Smooth muscle cell (in vitro differentiated cells): ENCODE results near the gene RAPGEF6. TPM values are rescaled to one million over a fixed set of nuclear protein-coding genes. Genes with fewer than 3 reads are reported as not detected.
"Not testable (repeated sequence)": the region's sequence is repeated elsewhere in the genome, so short reads cannot be mapped to it uniquely, and the experiment has no call there.

Source experiments
- DNase-seq: peaks from one replicate; lab custom pipeline; 2025; ENCODE audit not compliant: unreplicated experiment; lab: John Stamatoyannopoulos, UW
- H2AFZ ChIP-seq: fragments of 200-600 bp; sonication (generic); 2 replicates; pipeline ENCODE4 v1.6.0; 2016; ENCODE audit warnings: antibody characterized with exemption, low read depth, mild to moderate bottlenecking
- H3F3A ChIP-seq: fragments of 200-600 bp; sonication (generic); 2 replicates; pipeline ENCODE4 v1.6.0; 2017; ENCODE audit warnings: antibody characterized with exemption, low read depth
- H3K27ac ChIP-seq: fragments of 200-600 bp; sonication (generic); 2 replicates; pipeline ENCODE4 v1.5.1; 2016; ENCODE audit warnings: low read depth, mild to moderate bottlenecking
- H3K27me3 ChIP-seq: fragments of 200-600 bp; sonication (generic); 2 replicates; pipeline ENCODE4 v1.6.1; 2016; ENCODE audit warnings: low read depth, mild to moderate bottlenecking
- H3K36me3 ChIP-seq: fragments of 200-600 bp; sonication (generic); 2 replicates; pipeline ENCODE4 v1.5.1; 2016; ENCODE audit warnings: low read depth
- H3K4me1 ChIP-seq: fragments of 200-600 bp; sonication (generic); 2 replicates; pipeline ENCODE4 v1.5.1; 2016; ENCODE audit warnings: low read depth
- H3K4me2 ChIP-seq: fragments of 200-600 bp; sonication (generic); 2 replicates; pipeline ENCODE4 v1.6.0; 2016; ENCODE audit warnings: mild to moderate bottlenecking
- H3K4me3 ChIP-seq: fragments of 200-600 bp; sonication (generic); 2 replicates; pipeline ENCODE4 v1.5.1; 2016; ENCODE audit warnings: mild to moderate bottlenecking
- H3K79me2 ChIP-seq: fragments of 200-600 bp; sonication (generic); 2 replicates; pipeline ENCODE4 v1.6.0; 2016; ENCODE audit warnings: low read depth, mild to moderate bottlenecking
- H3K9ac ChIP-seq: fragments of 200-600 bp; sonication (generic); 2 replicates; pipeline ENCODE4 v1.6.0; 2016; ENCODE audit warnings: low read depth
- H3K9me3 ChIP-seq: fragments of 200-600 bp; sonication (generic); replicated peaks from 2 replicates; pipeline ENCODE4 v1.5.1; 2016; ENCODE audit warnings: low read depth
- H4K20me1 ChIP-seq: fragments of 200-600 bp; sonication (generic); 2 replicates; pipeline ENCODE4 v1.6.0; 2016; ENCODE audit warnings: low read depth
- WGBS: methylation state at CpG from one replicate; pipeline ENCODE4 v1.1.7; 2016; ENCODE audit warnings: low lambda C conversion rate; 5-methylcytosine and 5-hydroxymethylcytosine counted together
- polyA plus RNA-seq: library from polyadenylated mRNA; unstranded; fragments of >200 nt; fragmentation: Nextera tagmentation; extraction: Ambion mirVana; gene quantifications from 2 replicates; pipeline ENCODE4 v1.2.1, GENCODE V29; 2016
- total RNA-seq: library from RNA; depleted of rRNA; stranded (reverse); fragments of >200 nt; gene quantifications from 2 replicates; pipeline ENCODE4 v1.2.3, GENCODE V29; 2014
- TF ChIP-seq, protein P1 (sequence below): fragments of 200-600 bp; sonication (generic); IDR thresholded peaks from 2 replicates; pipeline ENCODE4 v1.5.1; 2017; ENCODE audit warnings: borderline replicate concordance, mild to moderate bottlenecking, antibody characterized with exemption; ENCODE audit not compliant: insufficient read depth, poor library complexity, severe bottlenecking

RAPGEF6 gene
- total and polyA plus RNA-seq, 2 experiments from 2014 or later, result 1.9 to 13.3 TPM

DNA sequence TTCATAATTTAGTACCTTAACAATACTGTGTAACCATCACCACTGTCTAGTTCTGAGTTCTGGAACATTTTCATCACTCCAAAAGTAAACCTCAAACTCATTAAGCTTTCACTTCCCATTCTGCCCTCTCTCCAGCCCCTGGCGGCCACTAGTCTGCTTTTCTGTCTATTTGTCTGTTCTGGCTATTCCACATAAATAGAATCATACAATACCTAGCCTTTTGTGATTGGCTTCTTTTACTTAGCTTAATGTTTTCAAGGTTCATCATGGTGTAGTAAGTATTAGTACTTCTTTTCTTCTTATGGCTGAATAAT, 138.7 kb downstream of the RAPGEF6 start:
- H3K9ac ChIP-seq, result no peak overlapping the region
- TF ChIP-seq, protein P1, sequence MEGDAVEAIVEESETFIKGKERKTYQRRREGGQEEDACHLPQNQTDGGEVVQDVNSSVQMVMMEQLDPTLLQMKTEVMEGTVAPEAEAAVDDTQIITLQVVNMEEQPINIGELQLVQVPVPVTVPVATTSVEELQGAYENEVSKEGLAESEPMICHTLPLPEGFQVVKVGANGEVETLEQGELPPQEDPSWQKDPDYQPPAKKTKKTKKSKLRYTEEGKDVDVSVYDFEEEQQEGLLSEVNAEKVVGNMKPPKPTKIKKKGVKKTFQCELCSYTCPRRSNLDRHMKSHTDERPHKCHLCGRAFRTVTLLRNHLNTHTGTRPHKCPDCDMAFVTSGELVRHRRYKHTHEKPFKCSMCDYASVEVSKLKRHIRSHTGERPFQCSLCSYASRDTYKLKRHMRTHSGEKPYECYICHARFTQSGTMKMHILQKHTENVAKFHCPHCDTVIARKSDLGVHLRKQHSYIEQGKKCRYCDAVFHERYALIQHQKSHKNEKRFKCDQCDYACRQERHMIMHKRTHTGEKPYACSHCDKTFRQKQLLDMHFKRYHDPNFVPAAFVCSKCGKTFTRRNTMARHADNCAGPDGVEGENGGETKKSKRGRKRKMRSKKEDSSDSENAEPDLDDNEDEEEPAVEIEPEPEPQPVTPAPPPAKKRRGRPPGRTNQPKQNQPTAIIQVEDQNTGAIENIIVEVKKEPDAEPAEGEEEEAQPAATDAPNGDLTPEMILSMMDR, result no peak
- H3K27ac ChIP-seq, result no peak overlapping the region
- H3K4me3 ChIP-seq, result no peak overlapping the region
- no peaks in the 10 kb centered on the region for H3K27me3 ChIP-seq
- H4K20me1 ChIP-seq, result no peaks in the 10 kb centered on the region
- H3K4me2 ChIP-seq, result no peak overlapping the region
- no peaks in the 10 kb centered on the region for H3K79me2 ChIP-seq
- WGBS, result 95% methylated on average over 1 of the region's 1 CpG
- no peaks in the 10 kb centered on the region for H3K4me1 ChIP-seq
- no peaks in the 10 kb centered on the region for H3K36me3 ChIP-seq
- H3F3A ChIP-seq, result no peaks in the 10 kb centered on the region
- no peak overlapping the region for H2AFZ ChIP-seq
- no peaks in the 10 kb centered on the region for H3K9me3 ChIP-seq
- no peak for DNase-seq

DNA sequence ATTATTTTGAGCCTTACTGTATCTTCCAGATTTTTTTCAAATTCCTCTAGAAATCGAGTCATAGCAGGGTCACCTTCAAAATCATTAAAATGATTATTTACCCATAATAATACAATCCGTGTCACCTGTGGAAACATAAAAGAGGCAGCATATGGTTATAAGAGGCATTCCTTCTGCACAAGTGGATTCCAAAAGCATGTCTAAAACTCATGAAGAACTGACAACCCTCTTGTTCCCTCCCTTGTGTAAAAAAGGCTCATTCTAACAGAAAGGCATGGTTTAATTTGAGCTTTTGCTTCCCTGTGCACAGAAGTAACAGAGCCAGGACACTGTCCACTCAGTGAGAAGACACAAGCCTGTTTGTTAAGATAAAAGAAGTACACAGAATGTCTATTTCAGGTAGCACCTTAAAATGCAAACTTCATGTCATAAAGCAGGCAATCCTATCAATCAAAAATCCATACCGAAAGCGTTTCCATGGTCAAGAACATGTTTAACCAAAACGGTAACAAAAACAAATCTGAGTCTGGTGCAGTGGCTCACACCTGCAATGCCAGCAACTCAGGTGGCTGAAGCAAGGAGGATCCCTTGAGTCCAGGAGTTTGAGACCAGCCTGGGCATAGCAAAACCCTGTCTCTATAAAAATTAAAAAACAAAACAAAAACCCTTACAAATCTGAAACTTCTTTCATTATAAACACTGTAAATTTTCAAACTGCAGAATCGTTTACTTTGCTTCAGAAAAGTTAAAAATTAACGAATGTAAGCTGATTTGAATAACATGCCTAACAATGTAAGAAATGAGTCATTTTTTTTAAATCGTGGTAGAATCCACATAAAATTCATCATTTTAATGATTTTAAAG, 139.3 kb downstream of the RAPGEF6 start:
- 96% methylated on average over 8 of the region's 8 CpGs for WGBS
- TF ChIP-seq, protein P1, result no peak
- no peak overlapping the region for H3K27ac ChIP-seq
- H3K4me3 ChIP-seq, result no peak overlapping the region
- no peaks in the 10 kb centered on the region for H3K79me2 ChIP-seq
- no peaks in the 10 kb centered on the region for H4K20me1 ChIP-seq
- H3K9ac ChIP-seq, result no peak overlapping the region
- H3K4me1 ChIP-seq, result no peaks in the 10 kb centered on the region
- no peaks in the 10 kb centered on the region for H3K9me3 ChIP-seq
- DNase-seq, result no peak
- H3K27me3 ChIP-seq, result no peaks in the 10 kb centered on the region
- H3F3A ChIP-seq, result no peaks in the 10 kb centered on the region
- H2AFZ ChIP-seq, result no peak overlapping the region
- no peaks in the 10 kb centered on the region for H3K36me3 ChIP-seq
- no peak overlapping the region for H3K4me2 ChIP-seq

DNA sequence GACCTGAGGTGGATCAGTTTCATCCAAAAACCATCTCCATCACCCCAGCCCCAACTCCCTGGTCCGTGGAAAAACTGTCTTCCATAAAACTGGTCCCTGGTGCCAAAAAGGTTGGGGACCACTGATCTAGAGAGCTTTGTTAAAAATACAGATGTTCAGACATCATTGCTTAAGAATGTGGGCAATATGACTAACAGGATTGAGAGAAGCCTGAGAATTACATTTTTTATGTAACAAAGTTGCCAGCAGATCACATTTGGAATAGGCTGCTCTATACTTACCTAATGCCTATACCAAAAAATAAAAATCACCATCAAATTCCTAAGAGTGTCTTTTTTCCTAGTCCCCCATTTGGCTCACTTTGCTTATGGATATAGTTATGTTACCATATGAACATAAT, 143.3 kb downstream of the RAPGEF6 start:
- H2AFZ ChIP-seq, result no peak overlapping the region
- H4K20me1 ChIP-seq, result no peaks in the 10 kb centered on the region
- WGBS, result 96% methylated on average over 1 of the region's 1 CpG
- no peak overlapping the region for H3K4me2 ChIP-seq
- TF ChIP-seq, protein P1, result no peak
- no peak for DNase-seq
- no peak overlapping the region for H3K27ac ChIP-seq
- H3K27me3 ChIP-seq, result no peaks in the 10 kb centered on the region
- no peak overlapping the region for H3K4me3 ChIP-seq
- H3F3A ChIP-seq, result no peaks in the 10 kb centered on the region
- H3K36me3 ChIP-seq, result peaks cover 11% of the 10 kb centered on the region
- H3K9ac ChIP-seq, result no peak overlapping the region
- no peaks in the 10 kb centered on the region for H3K9me3 ChIP-seq
- H3K79me2 ChIP-seq, result no peaks in the 10 kb centered on the region
- no peaks in the 10 kb centered on the region for H3K4me1 ChIP-seq

DNA sequence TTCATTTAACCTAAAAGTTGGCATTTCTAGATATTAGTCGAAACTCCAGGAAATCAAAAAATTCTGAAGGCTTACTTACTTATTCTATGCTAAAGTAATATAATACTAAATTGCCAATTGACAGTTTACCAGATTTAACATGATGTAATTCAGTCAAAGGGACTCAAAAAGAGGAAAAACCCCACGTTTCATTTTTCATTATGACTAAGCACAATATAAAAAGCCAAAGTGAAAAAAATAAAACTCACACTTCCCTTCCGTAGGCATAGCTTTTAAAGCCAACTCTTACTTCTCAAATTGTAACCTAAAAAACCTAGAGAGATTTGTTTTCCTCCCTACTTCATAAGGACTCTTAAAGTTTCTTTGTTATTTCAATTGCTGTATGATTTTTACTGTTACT, 146.6 kb downstream of the RAPGEF6 start:
- no peaks in the 10 kb centered on the region for H3F3A ChIP-seq
- TF ChIP-seq, protein P1, result no peak
- no peak overlapping the region for H3K9ac ChIP-seq
- DNase-seq, result no peak
- no peak overlapping the region for H2AFZ ChIP-seq
- no peaks in the 10 kb centered on the region for H3K4me1 ChIP-seq
- H3K36me3 ChIP-seq, result peaks cover 11% of the 10 kb centered on the region
- no peak overlapping the region for H3K4me3 ChIP-seq
- no peak overlapping the region for H3K4me2 ChIP-seq
- no peaks in the 10 kb centered on the region for H3K9me3 ChIP-seq
- no peaks in the 10 kb centered on the region for H3K27me3 ChIP-seq
- no peaks in the 10 kb centered on the region for H4K20me1 ChIP-seq
- 94% methylated on average over 3 of the region's 3 CpGs for WGBS
- H3K27ac ChIP-seq, result no peak overlapping the region
- no peaks in the 10 kb centered on the region for H3K79me2 ChIP-seq

DNA sequence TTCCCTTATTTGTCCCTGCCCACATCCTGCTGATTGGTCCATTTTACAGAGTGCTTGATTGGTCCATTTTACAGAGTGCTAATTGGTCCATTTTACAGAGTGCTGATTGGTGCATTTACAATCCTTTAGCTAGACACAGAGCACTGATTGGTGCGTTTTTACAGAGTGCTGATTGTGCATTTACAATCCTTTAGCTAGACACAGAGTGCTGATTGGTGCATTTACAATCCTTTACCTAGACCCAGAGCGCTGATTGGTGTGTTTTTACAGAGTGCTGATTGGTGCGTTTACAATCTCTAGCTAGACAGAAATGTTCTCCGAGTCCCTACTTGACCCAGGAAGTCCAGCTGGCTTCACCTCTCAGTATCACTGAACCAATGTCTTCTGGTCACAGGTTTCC, 147.7 kb downstream of the RAPGEF6 start:
- H2AFZ ChIP-seq, H3K27me3 ChIP-seq, H3K4me2 ChIP-seq, H3K79me2 ChIP-seq, H3K27ac ChIP-seq, H4K20me1 ChIP-seq, H3F3A ChIP-seq, H3K9me3 ChIP-seq, H3K9ac ChIP-seq, DNase-seq, H3K4me1 ChIP-seq, H3K4me3 ChIP-seq: not testable (repeated sequence)
- H3K36me3 ChIP-seq, result peaks cover 11% of the 10 kb centered on the region
- WGBS, result 99% methylated on average over 4 of the region's 4 CpGs
